GM13976 (cell line): ENCODE measurements around the gene CCNI.
A peak's percentile ranks its signal among the peaks of the same experiment; 100 is the strongest.
"Not testable (repeated sequence)": the region's sequence is repeated elsewhere in the genome, so short reads cannot be mapped to it uniquely, and the experiment has no call there.

Experiments used
- DNase-seq: peaks from one replicate; pipeline ENCODE4 v3.0.0; 2012; ENCODE audit warnings: low spot score
- in situ Hi-C: fragments of 300-500 bp; cut with MboI; formaldehyde crosslinking; loops from one replicate; pipeline ENCODE4 v1.12.0; 2022; ENCODE audit warnings: low sequenced_read_pairs, mixed read lengths, inconsistent platforms; ENCODE audit not compliant: unreplicated experiment
- TF ChIP-seq, protein P1 (sequence below): IDR thresholded peaks from 2 replicates; pipeline ENCODE4 v1.5.1; 2012; ENCODE audit warnings: borderline replicate concordance, mild to moderate bottlenecking; ENCODE audit not compliant: insufficient read depth; ENCODE audit errors: extremely low read depth, missing control alignments, control extremely low read depth

The CCNI gene

DNA sequence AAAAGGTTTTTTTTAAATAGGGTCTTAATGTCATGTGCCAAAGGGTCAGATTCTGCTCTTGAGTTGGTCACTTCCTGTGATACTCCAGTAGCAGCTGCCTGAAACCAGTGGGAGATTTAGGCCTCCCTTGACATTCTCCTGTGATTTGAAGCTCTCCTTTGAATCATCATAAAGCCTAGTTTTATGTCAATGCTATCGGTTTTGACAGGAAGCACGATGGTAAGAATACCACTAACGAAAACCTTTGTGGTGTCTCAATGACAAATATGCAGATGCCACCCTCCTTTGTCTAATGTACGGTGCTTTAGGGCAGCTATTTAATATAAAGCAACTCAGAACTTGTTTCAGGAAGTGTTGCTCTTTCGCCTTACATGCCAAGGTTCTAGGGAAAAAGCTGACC, 44.2 kb downstream of the CCNI start:
- TF ChIP-seq, protein P1, sequence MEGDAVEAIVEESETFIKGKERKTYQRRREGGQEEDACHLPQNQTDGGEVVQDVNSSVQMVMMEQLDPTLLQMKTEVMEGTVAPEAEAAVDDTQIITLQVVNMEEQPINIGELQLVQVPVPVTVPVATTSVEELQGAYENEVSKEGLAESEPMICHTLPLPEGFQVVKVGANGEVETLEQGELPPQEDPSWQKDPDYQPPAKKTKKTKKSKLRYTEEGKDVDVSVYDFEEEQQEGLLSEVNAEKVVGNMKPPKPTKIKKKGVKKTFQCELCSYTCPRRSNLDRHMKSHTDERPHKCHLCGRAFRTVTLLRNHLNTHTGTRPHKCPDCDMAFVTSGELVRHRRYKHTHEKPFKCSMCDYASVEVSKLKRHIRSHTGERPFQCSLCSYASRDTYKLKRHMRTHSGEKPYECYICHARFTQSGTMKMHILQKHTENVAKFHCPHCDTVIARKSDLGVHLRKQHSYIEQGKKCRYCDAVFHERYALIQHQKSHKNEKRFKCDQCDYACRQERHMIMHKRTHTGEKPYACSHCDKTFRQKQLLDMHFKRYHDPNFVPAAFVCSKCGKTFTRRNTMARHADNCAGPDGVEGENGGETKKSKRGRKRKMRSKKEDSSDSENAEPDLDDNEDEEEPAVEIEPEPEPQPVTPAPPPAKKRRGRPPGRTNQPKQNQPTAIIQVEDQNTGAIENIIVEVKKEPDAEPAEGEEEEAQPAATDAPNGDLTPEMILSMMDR: no peak
- in situ Hi-C loops: loop anchor here (25.0 kb wide), 1 partner anchor 519 kb away; no protein-coding TSS in a partner anchor
- no peak for DNase-seq

DNA sequence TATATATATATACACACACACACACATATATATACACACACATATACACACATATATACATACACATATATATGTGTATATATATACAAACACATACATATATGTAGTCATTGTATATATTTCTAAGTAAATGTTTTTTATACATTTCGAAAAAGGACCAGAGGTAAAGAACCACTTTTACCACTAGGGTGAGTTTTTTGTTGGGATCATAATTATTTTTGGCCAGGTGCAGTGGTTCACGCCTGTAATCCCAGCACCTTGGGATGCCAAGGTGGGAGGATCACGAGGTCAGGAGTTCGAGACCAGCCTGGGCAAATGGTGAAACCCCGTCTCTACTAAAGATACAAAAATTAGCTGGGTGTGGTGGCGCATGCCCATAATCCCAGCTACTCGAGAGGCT, 46.0 kb downstream of the CCNI start:
- in situ Hi-C loops: loop anchor here (25.0 kb wide), 1 partner anchor 517 kb away; no protein-coding TSS in a partner anchor
- not testable (repeated sequence) for DNase-seq

DNA sequence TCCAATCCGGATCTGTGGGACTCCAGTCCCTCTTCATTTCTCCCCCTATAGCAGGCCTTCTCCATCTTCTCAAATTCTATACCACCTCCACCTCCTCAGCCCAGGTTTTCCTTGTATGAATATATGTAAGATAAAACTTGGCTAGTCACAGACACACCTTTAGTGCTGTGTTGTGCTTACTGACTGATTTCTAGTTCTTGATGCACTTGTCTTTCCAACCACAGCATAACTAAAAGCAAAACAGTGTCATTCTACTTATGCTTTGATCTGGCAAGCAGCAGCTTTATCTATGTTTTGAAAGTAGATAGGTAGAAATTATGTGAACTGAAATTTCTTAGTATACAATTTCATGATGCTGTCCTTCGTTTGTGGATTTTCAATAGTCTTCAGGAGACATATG, 47.5 kb downstream of the CCNI start:
- in situ Hi-C loops: loop anchor here (25.0 kb wide), 1 partner anchor 516 kb away; no protein-coding TSS in a partner anchor
- DNase-seq: no peak
- TF ChIP-seq, protein P1: no peak

DNA sequence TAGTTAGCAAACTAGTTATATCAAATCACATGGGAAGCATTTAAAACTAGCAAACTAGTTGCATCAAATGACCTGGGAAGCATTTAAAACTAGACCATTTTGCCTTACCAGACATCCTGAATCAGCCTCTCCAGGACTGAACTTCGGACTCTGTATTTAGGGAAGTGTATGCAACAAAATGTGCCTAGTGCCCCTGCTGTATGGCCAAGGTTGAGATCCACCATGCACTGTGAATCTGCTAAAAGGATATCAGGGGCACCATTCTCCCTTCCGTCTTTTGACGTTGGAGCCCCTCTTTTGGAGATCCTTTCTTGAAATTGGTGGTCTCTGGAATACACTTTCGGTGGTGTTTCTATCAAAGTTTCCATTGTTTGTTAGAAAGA, 49.5 kb downstream of the CCNI start:
- no peak for DNase-seq
- in situ Hi-C loops: loop anchor here (25.0 kb wide), 1 partner anchor 514 kb away; no protein-coding TSS in a partner anchor
- TF ChIP-seq, protein P1: no peak

DNA sequence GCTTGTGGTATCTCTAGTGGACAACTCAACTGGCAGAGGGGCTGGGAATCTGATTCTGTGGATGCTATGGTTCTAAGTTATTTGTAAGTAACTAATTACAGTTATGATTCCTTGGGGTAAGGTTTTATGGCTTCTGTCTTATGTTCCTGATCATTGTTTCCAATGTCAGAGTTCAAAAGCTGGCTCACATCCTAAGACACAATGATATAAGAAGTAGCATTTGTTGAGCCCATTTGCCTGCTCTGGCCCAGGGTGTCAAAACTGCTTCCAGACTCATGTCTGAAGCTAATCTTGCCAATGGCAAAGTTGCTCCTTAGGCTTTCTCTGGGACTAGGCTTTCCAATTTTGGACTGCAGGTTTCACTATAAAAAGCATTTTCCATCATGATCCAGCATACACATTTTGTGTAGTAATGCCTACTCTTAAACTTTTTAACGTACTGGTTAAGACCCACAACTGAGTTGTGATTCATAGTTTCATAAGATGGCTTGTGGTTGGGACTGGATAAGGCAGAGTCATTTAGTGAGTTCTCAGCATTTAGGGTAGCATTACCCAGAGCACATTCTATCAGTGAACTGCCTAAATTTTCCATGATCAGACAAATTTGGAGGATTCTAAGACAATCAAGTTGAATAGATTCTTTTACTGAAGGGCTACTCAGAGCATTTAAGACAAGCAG, 50.0 kb downstream of the CCNI start:
- in situ Hi-C loops: loop anchor here (25.0 kb wide), 1 partner anchor 513 kb away; no protein-coding TSS in a partner anchor
- peak; percentile 43 for DNase-seq

DNA sequence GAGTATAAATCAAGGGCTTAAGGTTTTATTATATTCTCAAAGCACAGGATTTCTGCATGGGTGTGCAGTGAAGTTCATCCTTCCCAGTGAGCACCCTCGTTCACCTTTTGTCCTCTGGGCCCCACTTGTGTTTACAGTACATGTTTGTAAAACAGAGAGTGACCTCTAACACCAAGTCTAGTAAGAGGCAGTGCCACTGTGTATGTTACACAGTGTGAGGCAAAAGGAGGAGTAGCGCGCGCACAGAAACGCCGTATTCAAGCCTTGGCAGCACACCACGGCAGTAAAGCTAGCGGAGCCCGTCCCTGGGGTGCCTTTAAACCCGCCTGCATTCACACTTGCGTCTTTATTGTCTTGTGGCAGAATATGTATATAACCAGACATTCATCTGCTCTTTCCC, 51.9 kb downstream of the CCNI start:
- DNase-seq: no peak
- TF ChIP-seq, protein P1: no peak
- in situ Hi-C loops: no loop called here

More for the DNA sequence above, 50.0 kb downstream of the CCNI start:
- TF ChIP-seq, protein P1: no peak

DNA sequence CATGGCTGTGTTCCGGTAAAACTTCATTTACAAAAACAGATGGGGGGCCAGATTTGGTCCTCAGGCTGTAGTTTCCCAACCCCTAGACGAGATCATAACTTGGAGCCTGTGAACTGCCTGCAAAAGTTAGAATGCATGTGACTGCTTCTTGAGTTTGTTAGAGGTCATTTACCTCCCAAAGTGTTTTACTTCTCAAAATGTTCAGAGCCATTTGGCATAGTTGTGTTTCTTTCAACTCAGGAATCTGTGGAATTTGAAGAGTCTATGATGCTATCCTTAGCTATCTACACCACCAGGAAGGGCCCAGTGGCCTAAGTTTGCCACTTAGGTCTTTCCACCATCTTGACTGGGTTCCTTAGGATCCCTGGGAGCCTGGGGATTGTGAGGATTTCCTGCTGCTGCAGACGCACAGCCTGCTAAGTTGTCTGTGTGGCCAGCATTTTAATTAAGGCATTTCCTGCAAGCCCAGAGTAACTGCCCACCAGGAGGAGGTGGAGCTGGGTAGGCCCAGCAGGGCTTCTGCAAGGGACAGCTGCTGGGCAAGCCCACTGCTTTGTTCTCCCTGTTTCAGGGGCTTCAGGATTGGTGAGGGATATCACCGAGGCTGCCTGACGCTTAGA, 53.1 kb downstream of the CCNI start:
- TF ChIP-seq, protein P1: no peak
- in situ Hi-C loops: no loop called here
- DNase-seq: no peak
